GM21619 (cell line): Measurements from ENCODE around the gene UFSP2.

Experiments used
- ATAC-seq: cut with Tn5 transposase; IDR thresholded peaks from one replicate; pipeline ENCODE4 v1.9.1; 2021; ENCODE audit not compliant: unreplicated experiment

The UFSP2 gene

GRCh38 chr4:185357733-185358440 is 67.9 kb downstream of the UFSP2 start:
- no peak for ATAC-seq

DNA sequence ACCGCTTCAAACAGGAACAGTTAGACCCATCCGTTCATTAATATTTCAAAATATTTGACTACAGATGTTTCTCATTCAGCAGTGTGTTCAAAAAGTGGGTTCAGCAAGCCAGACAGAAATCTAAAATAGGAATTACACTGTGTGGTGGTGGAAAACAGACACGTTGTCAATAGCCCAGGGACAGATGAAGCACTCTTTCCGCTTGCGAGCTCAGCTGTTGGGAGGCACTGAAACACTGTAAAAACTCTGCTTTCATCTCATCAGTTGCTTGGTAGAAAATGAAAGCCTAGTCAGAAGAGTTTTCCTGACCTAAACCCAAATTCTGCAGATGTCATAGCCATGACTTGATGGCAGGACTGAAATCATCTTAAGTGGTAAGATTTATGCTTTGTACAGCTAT is 68.6 kb downstream of the UFSP2 start:
- ATAC-seq = no peak

GRCh38 chr4:185352741-185353140 is 73.0 kb downstream of the UFSP2 start:
- no peak for ATAC-seq

GRCh38 chr4:185352202-185352601 is 73.6 kb downstream of the UFSP2 start:
- ATAC-seq = no peak

DNA sequence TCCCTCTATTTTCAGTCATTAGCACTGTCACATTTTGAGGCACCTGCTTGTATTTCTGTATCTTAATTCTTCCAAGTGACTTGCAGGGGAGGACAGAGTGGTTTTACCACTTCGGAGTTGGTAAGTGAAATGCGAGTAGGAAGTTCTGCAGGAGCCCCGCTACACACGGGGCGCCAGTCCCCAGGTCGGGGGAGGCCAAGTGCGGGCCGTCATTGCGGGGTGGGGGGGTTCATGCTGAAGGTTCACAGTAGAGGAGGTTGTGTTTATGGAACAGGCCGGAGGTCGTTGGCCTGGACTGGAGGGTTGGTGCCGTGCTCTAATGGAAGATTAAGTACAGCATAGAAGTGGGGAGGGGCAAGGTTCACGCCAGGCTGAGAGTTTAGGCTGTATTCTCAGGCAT is 74.1 kb downstream of the UFSP2 start:
- no peak for ATAC-seq
